Gastroesophageal sphincter (tissue), 3 donors: ENCODE measurements around the gene CPT1B.

Experiments
- CTCF ChIP-seq, 4 experiments: fragments of 200-600 bp in 2 of 4; fragments of 450-650 bp in 2 of 4; sonication (generic) in 1 of 4; IDR thresholded peaks; one replicate each; pipeline ENCODE4 v1.5.1; 2017 to 2019; ENCODE audit warnings: antibody characterized with exemption in 4 of 4, mild to moderate bottlenecking in 2 of 4, moderate library complexity in 2 of 4
- EP300 ChIP-seq: sonication (generic); formaldehyde crosslinking; IDR thresholded peaks from one replicate; pipeline ENCODE4 v1.6.1; 2017; ENCODE audit warnings: antibody characterized with exemption, mild to moderate bottlenecking
- POLR2A ChIP-seq, 2 donors: fragments of 450-650 bp; IDR thresholded peaks; one replicate each; pipeline ENCODE4 v1.6.1; 2017; ENCODE audit warnings: antibody characterized with exemption in 2 of 2, mild to moderate bottlenecking in 2 of 2, moderate library complexity in 1 of 2
- POLR2AphosphoS5 ChIP-seq: sonication (generic); formaldehyde crosslinking; IDR thresholded peaks from one replicate; pipeline ENCODE4 v1.6.1; 2017; ENCODE audit warnings: antibody characterized with exemption

GRCh38 chr22:50609599-50609998, 31.4 kb upstream of the CPT1B start:
- no peak for TF ChIP-seq POLR2AphosphoS5
- no peak for TF ChIP-seq POLR2A (IDR thresholded peaks at IDR 0.05)
- no peak for TF ChIP-seq CTCF (IDR thresholded peaks at IDR 0.05)
- no peak for TF ChIP-seq EP300
